SU-DHL-6 (cell line): ENCODE measurements around the gene TTC27.

Experiments
- CTCF ChIP-seq: fragments of 200-600 bp; sonication (generic); IDR thresholded peaks from one replicate; pipeline ENCODE4 v1.5.1; 2017; ENCODE audit warnings: antibody characterized with exemption, mild to moderate bottlenecking, low read length, moderate library complexity; ENCODE audit not compliant: insufficient read depth, poor library complexity, severe bottlenecking
- EZH2phosphoT487 ChIP-seq: fragments of 200-600 bp; sonication (generic), shearing (Covaris generic); conservative IDR thresholded peaks from 2 replicates; pipeline ENCODE4 v1.6.1; 2018; ENCODE audit warnings: mild to moderate bottlenecking, antibody characterized with exemption, low read length, moderate library complexity, mixed read lengths

- TF ChIP-seq EZH2phosphoT487 (no peak), CTCF (no peak)
These were observed 74.0 kb downstream of the TTC27 start for GRCh38 chr2:32701806-32702205.
